Keratinocyte (primary cell): ENCODE results near the gene EYA4. TPM values are rescaled to one million over a fixed set of nuclear protein-coding genes. Genes with fewer than 3 reads are reported as not detected.

ENCODE experiments used
- DNase-seq: peaks from one replicate; pipeline ENCODE4 v3.0.0-alpha.2; 2011; ENCODE audit warnings: low read depth, missing footprints, low spot score
- FAIRE-seq: peaks from 2 replicates; lab custom pipeline; 2011; peaks lifted over from hg19 to GRCh38; lab: Jason Lieb, UNC
- H2AFZ ChIP-seq: 2 replicates; pipeline ENCODE4 v1.6.0; 2012; ENCODE audit warnings: low read length, control low read depth, inconsistent platforms; ENCODE audit not compliant: control insufficient read depth
- H3K27ac ChIP-seq: 2 replicates; pipeline ENCODE4 v1.5.1; 2011; ENCODE audit warnings: low read length; ENCODE audit not compliant: control insufficient read depth, insufficient read depth
- H3K27me3 ChIP-seq: 3 replicates; pipeline ENCODE4 v1.6.0; 2011; ENCODE audit warnings: low read length; ENCODE audit not compliant: control insufficient read depth, insufficient read depth; ENCODE audit errors: extremely low read depth
- H3K36me3 ChIP-seq, 2 experiments: 2 replicates in 1 of 2; 3 replicates in 1 of 2; pipeline ENCODE4 v1.5.1; 2011; ENCODE audit warnings: low read length in 2 of 2, mild to moderate bottlenecking in 1 of 2; ENCODE audit not compliant: control insufficient read depth in 2 of 2, insufficient read depth in 2 of 2; ENCODE audit errors: extremely low read depth in 1 of 2
- H3K4me1 ChIP-seq: 3 replicates; pipeline ENCODE4 v1.5.1; 2011; ENCODE audit warnings: low read length; ENCODE audit not compliant: control insufficient read depth, insufficient read depth; ENCODE audit errors: extremely low read depth
- H3K4me2 ChIP-seq: 3 replicates; pipeline ENCODE4 v1.6.0; 2011; ENCODE audit warnings: low read depth, low read length; ENCODE audit not compliant: control insufficient read depth, insufficient read depth; ENCODE audit errors: extremely low read depth
- H3K4me3 ChIP-seq, 3 experiments: fragments of 200-600 bp in 1 of 3; sonication (generic) in 1 of 3; 2 replicates in 2 of 3; 3 replicates in 1 of 3; pipeline ENCODE4 v1.5.1; 2011 to 2016; ENCODE audit warnings: low read length in 3 of 3, mild to moderate bottlenecking in 3 of 3, control low read depth in 2 of 3, inconsistent platforms in 1 of 3, low read depth in 1 of 3, mixed read lengths in 1 of 3, mixed run types in 1 of 3, moderate library complexity in 1 of 3; ENCODE audit not compliant: control insufficient read depth in 2 of 3, insufficient read depth in 2 of 3; ENCODE audit errors: extremely low read depth in 1 of 3
- H3K79me2 ChIP-seq: 2 replicates; pipeline ENCODE4 v1.6.0; 2012; ENCODE audit warnings: low read length; ENCODE audit not compliant: control insufficient read depth, insufficient read depth
- H3K9ac ChIP-seq: 3 replicates; pipeline ENCODE4 v1.6.0; 2011; ENCODE audit warnings: low read length; ENCODE audit not compliant: control insufficient read depth, insufficient read depth; ENCODE audit errors: extremely low read depth
- H3K9me1 ChIP-seq: 3 replicates; pipeline ENCODE4 v1.6.0; 2011; ENCODE audit warnings: low read length; ENCODE audit not compliant: control insufficient read depth, insufficient read depth; ENCODE audit errors: extremely low read depth
- H3K9me3 ChIP-seq: 2 replicates; pipeline ENCODE4 v1.5.1; 2012; ENCODE audit warnings: low read depth, low read length; ENCODE audit not compliant: control insufficient read depth
- H4K20me1 ChIP-seq: 3 replicates; pipeline ENCODE4 v1.6.0; 2011; ENCODE audit warnings: low read length; ENCODE audit not compliant: control insufficient read depth, insufficient read depth; ENCODE audit errors: extremely low read depth
- EZH2 ChIP-seq: IDR thresholded peaks from one replicate; pipeline ENCODE4 v1.6.1; 2012; ENCODE audit warnings: inconsistent platforms, mild to moderate bottlenecking, low read length, moderate library complexity
- dilution Hi-C: fragments of 300-500 bp; cut with MboI; formaldehyde crosslinking; loops from one replicate; pipeline ENCODE4 v1.7.0; 2020; ENCODE audit warnings: low sequenced_read_pairs; ENCODE audit not compliant: extremely low pct_ligation_motif_present
- polyA plus RNA-seq, 5 experiments: library from polyadenylated mRNA; depleted of rRNA in 3 of 5; stranded (reverse) in 3 of 5; stranded (forward) in 1 of 5; unstranded in 1 of 5; fragments of >200 nt; gene quantifications; 1 replicate in 1 of 5; 2 replicates in 3 of 5; 3 replicates in 1 of 5; pipeline versions ENCODE4 v1.2.1 to v1.2.3, GENCODE V29; 2011 to 2012; ENCODE audit warnings: missing spikeins in 2 of 5, low read depth in 1 of 5, low replicate concordance in 1 of 5
- TF ChIP-seq, protein P1 (sequence below), 3 experiments: IDR thresholded peaks in 1 of 3; conservative IDR thresholded peaks in 1 of 3; optimal IDR thresholded peaks in 1 of 3; 2 replicates in 2 of 3; 3 replicates in 1 of 3; pipeline versions ENCODE3 to v1.5.1; 2011; ENCODE audit warnings: low read length in 3 of 3, mild to moderate bottlenecking in 3 of 3, moderate library complexity in 2 of 3, control low read depth in 1 of 3, inconsistent platforms in 1 of 3; ENCODE audit not compliant: insufficient read depth in 2 of 3; ENCODE audit errors: extremely low read depth in 1 of 3

Gene EYA4
- polyA plus RNA-seq, 1 donor (not counting 4 experiments of a cell fraction or from before 2014, with no cell fraction given): 0.01 TPM

GRCh38 chr6:133240511-133241085, 559 bp upstream of the EYA4 start:
- no peak overlapping the region for H3K27ac ChIP-seq
- H3K36me3 ChIP-seq: no peaks in the 10 kb centered on the region
- no peak overlapping the region for H3K9ac ChIP-seq
- no peak for FAIRE-seq
- peaks cover 50% of the 10 kb centered on the region for H3K27me3 ChIP-seq
- no peak overlapping the region for H3K4me3 ChIP-seq
- H2AFZ ChIP-seq: no peak overlapping the region
- H4K20me1 ChIP-seq: no peaks in the 10 kb centered on the region
- H3K9me3 ChIP-seq: no peaks in the 10 kb centered on the region
- peak overlapping the region; percentile 41 for H3K4me2 ChIP-seq
- H3K4me1 ChIP-seq: peaks cover 8% of the 10 kb centered on the region
- H3K9me1 ChIP-seq: no peaks in the 10 kb centered on the region
- dilution Hi-C loops: no loop called here
- no peaks in the 10 kb centered on the region for H3K79me2 ChIP-seq
- peak; percentile 25 for TF ChIP-seq EZH2
- TF ChIP-seq, protein P1, sequence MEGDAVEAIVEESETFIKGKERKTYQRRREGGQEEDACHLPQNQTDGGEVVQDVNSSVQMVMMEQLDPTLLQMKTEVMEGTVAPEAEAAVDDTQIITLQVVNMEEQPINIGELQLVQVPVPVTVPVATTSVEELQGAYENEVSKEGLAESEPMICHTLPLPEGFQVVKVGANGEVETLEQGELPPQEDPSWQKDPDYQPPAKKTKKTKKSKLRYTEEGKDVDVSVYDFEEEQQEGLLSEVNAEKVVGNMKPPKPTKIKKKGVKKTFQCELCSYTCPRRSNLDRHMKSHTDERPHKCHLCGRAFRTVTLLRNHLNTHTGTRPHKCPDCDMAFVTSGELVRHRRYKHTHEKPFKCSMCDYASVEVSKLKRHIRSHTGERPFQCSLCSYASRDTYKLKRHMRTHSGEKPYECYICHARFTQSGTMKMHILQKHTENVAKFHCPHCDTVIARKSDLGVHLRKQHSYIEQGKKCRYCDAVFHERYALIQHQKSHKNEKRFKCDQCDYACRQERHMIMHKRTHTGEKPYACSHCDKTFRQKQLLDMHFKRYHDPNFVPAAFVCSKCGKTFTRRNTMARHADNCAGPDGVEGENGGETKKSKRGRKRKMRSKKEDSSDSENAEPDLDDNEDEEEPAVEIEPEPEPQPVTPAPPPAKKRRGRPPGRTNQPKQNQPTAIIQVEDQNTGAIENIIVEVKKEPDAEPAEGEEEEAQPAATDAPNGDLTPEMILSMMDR (optimal IDR thresholded peaks at IDR 0.05 in 1 of 3, IDR thresholded peaks at IDR 0.05 in 1 of 3, conservative IDR thresholded peaks at IDR 0.05 in 1 of 3; ENCODE audit: extremely low read depth in 1 of 3, insufficient read depth in 2 of 3, low read length in 3 of 3): no peak
- DNase-seq: no peak

DNA sequence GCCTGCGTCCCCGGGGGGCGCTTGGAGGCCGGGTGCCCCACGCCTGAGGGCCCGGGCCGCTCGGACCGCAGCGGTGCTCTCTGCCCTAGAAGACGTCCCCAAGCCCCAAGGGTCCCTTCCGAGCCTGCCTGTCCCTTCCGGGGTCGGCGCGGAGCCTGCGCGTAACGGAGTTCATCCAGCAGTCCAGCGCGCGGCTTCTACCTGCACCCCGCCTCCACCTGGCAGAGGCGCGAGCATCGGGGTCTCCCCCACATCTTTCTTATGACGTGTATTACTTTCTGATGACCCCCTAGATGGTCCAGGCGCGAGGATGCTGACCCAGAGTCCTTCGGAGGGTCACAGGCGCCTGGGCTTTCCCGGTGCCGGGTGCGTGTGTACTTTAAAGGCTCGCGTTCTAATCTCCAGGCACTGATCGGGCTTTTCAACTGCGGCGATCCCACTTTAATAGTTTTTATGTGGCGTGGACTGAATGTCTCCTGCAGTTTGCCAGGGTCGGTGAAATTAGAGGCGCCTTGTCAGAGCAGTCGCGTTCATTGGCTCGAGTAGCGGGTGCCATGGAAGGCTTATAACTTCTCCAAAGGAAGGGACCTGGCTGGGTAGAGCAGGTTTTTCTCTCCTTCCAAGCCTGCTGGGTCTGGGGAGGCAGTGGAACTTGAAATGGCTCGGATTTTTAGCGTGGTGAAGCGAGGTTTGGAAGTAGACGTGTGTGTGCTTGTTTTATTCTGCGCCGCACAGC, 912 bp downstream of the EYA4 start:
- Histone ChIP-seq H3K79me2 (no peaks in the 10 kb centered on the region), H3K36me3 (no peaks in the 10 kb centered on the region), H3K9me1 (no peaks in the 10 kb centered on the region), H3K9ac (no peak overlapping the region), H3K9me3 (no peaks in the 10 kb centered on the region), H3K4me1 (peaks cover 8% of the 10 kb centered on the region), H2AFZ (no peak overlapping the region), H3K27ac (no peak overlapping the region), H4K20me1 (no peaks in the 10 kb centered on the region), H3K4me2 (peak overlapping the region; percentile 60), H3K4me3 (peak overlapping the region in 1 of 3 experiments; percentile 14), H3K27me3 (peaks cover 55% of the 10 kb centered on the region)
- no peak for DNase-seq
- TF ChIP-seq EZH2: peak; percentile 83
- TF ChIP-seq, protein P1 (optimal IDR thresholded peaks at IDR 0.05 in 1 of 3, IDR thresholded peaks at IDR 0.05 in 1 of 3, conservative IDR thresholded peaks at IDR 0.05 in 1 of 3; ENCODE audit: extremely low read depth in 1 of 3, insufficient read depth in 2 of 3, low read length in 3 of 3): no peak
- dilution Hi-C loops: no loop called here
- FAIRE-seq: no peak
